ENCODE results near the gene NSUN5. TPM values are rescaled to one million over a fixed set of nuclear protein-coding genes. Genes with fewer than 3 reads are reported as not detected.

Gene NSUN5
- total and polyA plus RNA-seq, 11 donors: 12.0 to 39.4 (median 15.2) TPM

GRCh38 chr7:73349763-73350162, 41.1 kb upstream of the NSUN5 start:
- intact Hi-C loops (cut with DNase I): loop anchor here in 3 of 10 donors (5.0 to 10.0 kb wide), 4 partner anchors 83 to 385 kb away; partner anchors contain the start of genes ABHD11 (in 1 of the 3) and FZD9 (in 1 of the 3)
- Histone ChIP-seq H3K9me3 (peaks cover 0 to 8% (median 1%) of the 10 kb centered on the region in 12 donors), H3K36me3 (no peaks in the 10 kb centered on the region), H3K27ac (no peak overlapping the region), H3K27me3 (no peaks in the 10 kb centered on the region), H3K4me3 (no peak overlapping the region), H3K4me1 (peaks cover 0 to 4% (median 0%) of the 10 kb centered on the region in 12 donors)
- 89 to 93% (median 90%) methylated on average over 6 of the region's 6 CpGs for WGBS, 4 donors
- TF ChIP-seq POLR2A (IDR thresholded peaks at IDR 0.05): no peak
- TF ChIP-seq, protein P1, sequence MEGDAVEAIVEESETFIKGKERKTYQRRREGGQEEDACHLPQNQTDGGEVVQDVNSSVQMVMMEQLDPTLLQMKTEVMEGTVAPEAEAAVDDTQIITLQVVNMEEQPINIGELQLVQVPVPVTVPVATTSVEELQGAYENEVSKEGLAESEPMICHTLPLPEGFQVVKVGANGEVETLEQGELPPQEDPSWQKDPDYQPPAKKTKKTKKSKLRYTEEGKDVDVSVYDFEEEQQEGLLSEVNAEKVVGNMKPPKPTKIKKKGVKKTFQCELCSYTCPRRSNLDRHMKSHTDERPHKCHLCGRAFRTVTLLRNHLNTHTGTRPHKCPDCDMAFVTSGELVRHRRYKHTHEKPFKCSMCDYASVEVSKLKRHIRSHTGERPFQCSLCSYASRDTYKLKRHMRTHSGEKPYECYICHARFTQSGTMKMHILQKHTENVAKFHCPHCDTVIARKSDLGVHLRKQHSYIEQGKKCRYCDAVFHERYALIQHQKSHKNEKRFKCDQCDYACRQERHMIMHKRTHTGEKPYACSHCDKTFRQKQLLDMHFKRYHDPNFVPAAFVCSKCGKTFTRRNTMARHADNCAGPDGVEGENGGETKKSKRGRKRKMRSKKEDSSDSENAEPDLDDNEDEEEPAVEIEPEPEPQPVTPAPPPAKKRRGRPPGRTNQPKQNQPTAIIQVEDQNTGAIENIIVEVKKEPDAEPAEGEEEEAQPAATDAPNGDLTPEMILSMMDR (IDR thresholded peaks at IDR 0.05): no peak
- ATAC-seq (no peak), DNase-seq (no peak)

- intact Hi-C loops (cut with DNase I): loop anchor here in 2 of 10 donors (5.0 to 10.0 kb wide), 3 partner anchors 99 to 389 kb away; partner anchors contain the start of gene ABHD11 (in 1 of the 2)
- H3K27ac ChIP-seq: no peak overlapping the region
- 53 to 63% (median 60%) methylated on average over 8 of the region's 8 CpGs for WGBS, 4 donors
- no peak for ATAC-seq
- no peaks in the 10 kb centered on the region for H3K9me3 ChIP-seq
- peaks cover 0 to 13% (median 0%) of the 10 kb centered on the region in 9 donors for H3K27me3 ChIP-seq
- no peak overlapping the region for H3K4me3 ChIP-seq
- TF ChIP-seq POLR2A (IDR thresholded peaks at IDR 0.05): no peak
- TF ChIP-seq, protein P1 (IDR thresholded peaks at IDR 0.05): no peak
- DNase-seq: no peak
- H3K4me1 ChIP-seq: peaks cover 0 to 4% (median 0%) of the 10 kb centered on the region in 12 donors
- H3K36me3 ChIP-seq: no peaks in the 10 kb centered on the region
Observed at GRCh38 chr7:73345951-73346350, 37.3 kb upstream of the NSUN5 start.

- H3K9me3 ChIP-seq: no peaks in the 10 kb centered on the region
- H3K36me3 ChIP-seq: no peaks in the 10 kb centered on the region
- WGBS, 4 donors: 67 to 76% (median 70%) methylated on average over 4 of the region's 4 CpGs
- peaks cover 0 to 1% (median 0%) of the 10 kb centered on the region in 12 donors for H3K4me1 ChIP-seq
- intact Hi-C loops (cut with DNase I): loop anchor here in 2 of 10 donors (5.0 to 10.0 kb wide), 3 partner anchors 99 to 389 kb away; partner anchors contain the start of gene ABHD11 (in 1 of the 2)
- DNase-seq (no peak), ATAC-seq (no peak)
- H3K4me3 ChIP-seq: no peak overlapping the region
- no peak overlapping the region for H3K27ac ChIP-seq
- H3K27me3 ChIP-seq: peaks cover 0 to 13% (median 0%) of the 10 kb centered on the region in 9 donors
- no peak for TF ChIP-seq POLR2A (IDR thresholded peaks at IDR 0.05)
- TF ChIP-seq, protein P1 (IDR thresholded peaks at IDR 0.05): no peak
Observed at GRCh38 chr7:73345538-73345937, 36.9 kb upstream of the NSUN5 start.

- TF ChIP-seq POLR2A (IDR thresholded peaks at IDR 0.05): no peak
- TF ChIP-seq, protein P1 (IDR thresholded peaks at IDR 0.05): no peak
- 83 to 93% (median 90%) methylated on average over 7 of the region's 7 CpGs for WGBS, 4 donors
- intact Hi-C loops (cut with DNase I): loop anchor here in 7 of 10 donors (2.0 to 10.0 kb wide), 4 partner anchors 101 to 391 kb away; partner anchors contain the start of gene ABHD11 (in 1 of the 7)
- Histone ChIP-seq H3K27me3 (peaks cover 0 to 13% (median 0%) of the 10 kb centered on the region in 9 donors), H3K27ac (no peak overlapping the region), H3K4me1 (no peaks in the 10 kb centered on the region), H3K9me3 (no peaks in the 10 kb centered on the region), H3K4me3 (no peak overlapping the region), H3K36me3 (no peaks in the 10 kb centered on the region)
- DNase-seq: no peak
- ATAC-seq: no peak
Observed at GRCh38 chr7:73343671-73344380, 35.2 kb upstream of the NSUN5 start.

Measured in heart left ventricle (tissue), 16 donors.